Stimulated activated CD4-positive, alpha-beta T cell treated with anti-CD3 and anti-CD28 coated beads, Interleukin-2, amount 100 ng/mL, for 48 hours (primary cell): ENCODE results near the gene TSPAN19.

Experiments
- DNase-seq, 2 donors: peaks; one replicate each; pipeline ENCODE4 v3.0.0-alpha.2; 2020

Gene TSPAN19

DNA sequence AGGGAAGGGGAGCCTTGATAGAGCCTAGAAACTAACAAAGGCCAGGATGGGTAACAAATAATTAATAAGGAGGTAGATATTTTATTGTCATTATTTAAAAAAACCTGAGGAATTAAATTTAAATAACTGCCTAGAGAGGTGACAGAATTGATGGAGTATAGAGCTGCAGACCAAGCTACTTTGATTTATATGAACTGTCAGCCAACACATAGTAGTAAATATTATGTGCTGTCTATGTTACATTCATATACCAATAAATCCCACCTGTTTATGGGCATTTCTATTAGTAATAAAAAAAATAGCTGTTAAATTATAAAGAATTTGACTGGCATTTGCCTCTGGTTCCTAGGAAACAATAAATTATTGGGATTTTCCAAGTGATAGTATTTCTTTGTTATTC, 37.7 kb downstream of the TSPAN19 start:
- no peak for DNase-seq

- no peak for DNase-seq
These were observed 39.3 kb downstream of the TSPAN19 start for GRCh38 chr12:84996759-84997158.

GRCh38 chr12:84995641-84996040, 40.4 kb downstream of the TSPAN19 start:
- no peak for DNase-seq

GRCh38 chr12:84994426-84994825, 41.7 kb downstream of the TSPAN19 start:
- no peak for DNase-seq

DNA sequence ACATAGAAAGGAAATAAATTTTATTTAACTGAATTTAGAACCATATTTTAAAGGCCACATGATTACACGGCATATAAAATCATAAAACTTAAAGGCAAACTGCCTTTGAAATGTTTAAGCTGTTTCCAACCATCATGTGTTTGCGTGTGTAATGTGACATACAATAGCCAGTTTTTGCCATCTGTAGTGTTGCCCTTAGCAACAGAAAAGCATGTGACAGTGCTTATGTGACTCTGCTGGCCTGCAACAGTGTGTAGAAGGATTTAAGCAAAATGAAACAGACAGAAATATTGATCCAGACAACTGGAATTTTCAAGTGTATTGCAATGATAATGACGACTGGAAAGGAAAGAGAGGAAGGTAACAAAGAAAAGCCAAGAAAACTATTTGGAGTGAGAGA, 49.5 kb downstream of the TSPAN19 start:
- no peak for DNase-seq

- no peak for DNase-seq
These were observed 50.0 kb downstream of the TSPAN19 start for GRCh38 chr12:84986117-84986516.

DNA sequence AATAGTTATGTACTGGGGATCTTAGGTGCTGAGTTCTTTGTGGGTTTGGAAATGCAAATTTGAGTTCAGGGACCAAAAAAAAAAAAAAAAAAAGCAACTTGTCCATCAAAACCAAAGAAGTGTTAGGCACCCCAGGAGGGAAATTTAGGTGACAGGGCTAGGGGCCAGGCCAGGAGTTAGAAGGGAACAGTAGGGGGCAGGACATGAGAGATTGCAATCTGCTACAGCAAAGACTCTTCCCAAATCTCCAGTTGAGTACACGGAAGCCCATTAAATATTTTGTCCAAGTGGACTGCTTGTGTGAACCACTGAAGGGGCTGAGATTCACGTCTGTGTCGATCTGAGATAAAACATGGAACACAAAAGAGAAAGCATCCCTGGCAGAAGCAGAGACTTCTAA, 52.8 kb downstream of the TSPAN19 start:
- no peak for DNase-seq

- DNase-seq = no peak
These were observed 53.2 kb downstream of the TSPAN19 start for GRCh38 chr12:84982888-84983287.

DNA sequence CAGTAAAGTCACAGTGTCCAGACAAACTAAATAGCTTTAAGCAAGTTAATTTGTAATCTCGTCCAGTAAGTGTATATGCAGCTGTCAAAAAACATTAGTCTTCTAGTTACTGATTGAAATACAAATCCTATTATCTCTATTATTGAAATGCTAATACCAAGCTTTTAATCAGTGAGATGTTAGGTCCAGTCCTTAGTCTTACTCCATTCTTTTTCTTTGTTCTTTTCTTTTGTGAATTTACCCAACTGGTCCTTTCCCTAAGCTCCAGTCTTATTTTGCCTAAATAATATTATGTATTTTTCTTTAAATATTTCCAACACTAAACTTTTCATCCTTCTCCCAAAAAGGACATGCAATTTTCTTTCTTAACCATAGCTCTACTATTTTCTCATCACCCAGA, 57.2 kb downstream of the TSPAN19 start:
- DNase-seq = no peak

GRCh38 chr12:84976133-84976532, 59.9 kb downstream of the TSPAN19 start:
- DNase-seq = no peak

- DNase-seq = no peak
These were observed 61.8 kb downstream of the TSPAN19 start for GRCh38 chr12:84974155-84974815.

GRCh38 chr12:84973026-84973425, 63.1 kb downstream of the TSPAN19 start:
- no peak for DNase-seq

DNA sequence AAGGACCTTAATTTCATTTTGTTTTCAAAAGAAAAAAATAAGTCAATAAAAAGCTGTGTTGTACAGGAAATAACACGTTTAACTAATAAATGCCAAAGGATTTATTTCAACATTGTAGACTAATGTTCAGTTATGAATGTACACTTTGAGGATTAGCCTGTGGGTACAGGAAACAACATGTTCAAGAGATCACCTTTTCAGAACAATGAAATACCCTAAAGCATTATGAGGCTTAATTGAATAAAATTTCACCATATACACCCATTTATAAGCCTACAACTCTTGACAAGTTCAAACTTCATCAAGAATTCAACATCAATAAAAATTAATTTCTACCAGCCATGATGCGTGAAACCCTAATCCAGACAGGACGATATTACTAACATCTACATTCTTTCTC, 66.9 kb downstream of the TSPAN19 start:
- no peak for DNase-seq
